Vagina (tissue), 2 donors: Measurements from ENCODE around the gene FCN1. TPM values are rescaled to one million over a fixed set of nuclear protein-coding genes. Genes with fewer than 3 reads are reported as not detected.

Experiments
- DNase-seq, 2 donors: peaks; one replicate each; pipeline ENCODE4 v3.0.0-alpha.2; 2017; ENCODE audit errors: extremely low spot score in 2 of 2
- H3K27ac ChIP-seq: fragments of 200-600 bp; sonication (generic); one replicate; pipeline ENCODE4 v1.5.1; 2019
- H3K27me3 ChIP-seq: fragments of 200-600 bp; sonication (generic); one replicate; pipeline ENCODE4 v1.5.1; 2019
- H3K36me3 ChIP-seq, 2 donors: fragments of 200-600 bp; sonication (generic); one replicate each; pipeline ENCODE4 v1.5.1; 2017 to 2019
- H3K4me1 ChIP-seq: fragments of 200-600 bp; sonication (generic); one replicate; pipeline ENCODE4 v1.5.1; 2019
- H3K4me3 ChIP-seq, 2 donors: fragments of 200-600 bp; sonication (generic); 1 replicate in 1 of 2; 2 replicates in 1 of 2; pipeline ENCODE4 v1.5.1; 2016 to 2019
- H3K9me3 ChIP-seq: fragments of 200-600 bp; sonication (generic); one replicate; pipeline ENCODE4 v1.5.1; 2019
- POLR2A ChIP-seq, 2 donors: fragments of 450-650 bp; IDR thresholded peaks; one replicate each; pipeline ENCODE4 v1.6.1; 2017; ENCODE audit warnings: antibody characterized with exemption in 2 of 2, mild to moderate bottlenecking in 2 of 2, moderate library complexity in 2 of 2
- POLR2AphosphoS5 ChIP-seq, 2 donors: sonication (generic); formaldehyde crosslinking; IDR thresholded peaks; one replicate each; pipeline ENCODE4 v1.9.0; 2017; ENCODE audit warnings: antibody characterized with exemption in 2 of 2, mild to moderate bottlenecking in 2 of 2, low read depth in 1 of 2; ENCODE audit not compliant: insufficient read depth in 1 of 2
- intact Hi-C: fragments of 100-400 bp; cut with DNase I; formaldehyde crosslinking; loops from one replicate; pipeline ENCODE4 v1.15.1; 2023
- total RNA-seq: library from RNA; depleted of rRNA; stranded (reverse); fragments of >200 nt; gene quantifications from one replicate; pipeline ENCODE4 v1.2.3, GENCODE V29; 2016
- TF ChIP-seq, protein P1 (sequence below), 3 experiments: fragments of 450-650 bp in 2 of 3; fragments of 200-600 bp in 1 of 3; sonication (generic) in 1 of 3; IDR thresholded peaks; one replicate each; pipeline ENCODE4 v1.5.1; 2017 to 2019; ENCODE audit warnings: antibody characterized with exemption in 3 of 3, mild to moderate bottlenecking in 2 of 3, moderate library complexity in 2 of 3

Gene FCN1
- total RNA-seq, 1 donor from 2014 or later, result 1.7 TPM

DNA sequence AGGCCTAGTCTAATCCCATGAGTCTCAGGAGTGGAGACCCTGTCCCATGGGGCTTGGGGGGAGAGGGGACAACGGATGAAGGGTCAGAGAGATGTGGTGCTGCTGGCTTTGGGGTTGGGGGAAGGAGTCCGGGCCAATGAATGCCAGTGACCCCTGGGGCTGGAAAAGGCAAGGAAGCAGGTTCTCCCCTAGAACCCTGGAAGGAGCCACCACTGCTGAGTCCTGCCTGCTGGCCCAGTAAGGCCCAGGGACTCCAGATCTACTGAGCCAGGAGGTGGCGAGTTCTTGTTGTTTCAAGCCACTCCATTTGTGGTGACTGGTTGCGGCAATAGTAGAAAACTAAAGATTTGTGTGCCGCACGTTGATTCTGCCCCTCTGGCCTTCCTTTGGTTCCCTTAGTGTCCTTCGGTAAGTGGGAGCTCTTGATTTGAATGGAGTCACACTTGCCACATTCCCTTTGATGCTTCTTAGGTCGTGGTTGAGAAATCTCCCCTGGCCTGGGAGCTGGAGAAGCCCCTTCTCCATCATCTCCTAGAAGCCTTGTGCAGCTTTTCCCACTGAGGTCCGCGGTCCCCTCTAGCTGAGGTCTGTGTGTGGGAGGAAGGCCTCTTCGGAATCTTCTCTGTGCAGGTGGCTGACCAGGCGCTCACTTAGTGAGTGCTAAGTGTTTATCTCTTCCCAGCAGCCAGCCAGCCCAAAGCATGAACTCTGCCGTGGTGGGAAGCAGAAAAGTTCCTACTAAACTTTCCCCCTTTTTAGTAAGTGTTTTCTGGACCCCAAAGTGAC, 9.0 kb downstream of the FCN1 start:
- no peaks in the 10 kb centered on the region for H3K27me3 ChIP-seq
- DNase-seq, result peak in 1 of 2 donors; percentile 61
- intact Hi-C loops, result no loop called here
- no peaks in the 10 kb centered on the region for H3K4me1 ChIP-seq
- H3K27ac ChIP-seq, result no peak overlapping the region
- no peaks in the 10 kb centered on the region for H3K9me3 ChIP-seq
- no peak overlapping the region for H3K4me3 ChIP-seq
- TF ChIP-seq, protein P1, sequence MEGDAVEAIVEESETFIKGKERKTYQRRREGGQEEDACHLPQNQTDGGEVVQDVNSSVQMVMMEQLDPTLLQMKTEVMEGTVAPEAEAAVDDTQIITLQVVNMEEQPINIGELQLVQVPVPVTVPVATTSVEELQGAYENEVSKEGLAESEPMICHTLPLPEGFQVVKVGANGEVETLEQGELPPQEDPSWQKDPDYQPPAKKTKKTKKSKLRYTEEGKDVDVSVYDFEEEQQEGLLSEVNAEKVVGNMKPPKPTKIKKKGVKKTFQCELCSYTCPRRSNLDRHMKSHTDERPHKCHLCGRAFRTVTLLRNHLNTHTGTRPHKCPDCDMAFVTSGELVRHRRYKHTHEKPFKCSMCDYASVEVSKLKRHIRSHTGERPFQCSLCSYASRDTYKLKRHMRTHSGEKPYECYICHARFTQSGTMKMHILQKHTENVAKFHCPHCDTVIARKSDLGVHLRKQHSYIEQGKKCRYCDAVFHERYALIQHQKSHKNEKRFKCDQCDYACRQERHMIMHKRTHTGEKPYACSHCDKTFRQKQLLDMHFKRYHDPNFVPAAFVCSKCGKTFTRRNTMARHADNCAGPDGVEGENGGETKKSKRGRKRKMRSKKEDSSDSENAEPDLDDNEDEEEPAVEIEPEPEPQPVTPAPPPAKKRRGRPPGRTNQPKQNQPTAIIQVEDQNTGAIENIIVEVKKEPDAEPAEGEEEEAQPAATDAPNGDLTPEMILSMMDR (IDR thresholded peaks at IDR 0.05), result no peak
- TF ChIP-seq POLR2AphosphoS5 (IDR thresholded peaks at IDR 0.05; ENCODE audit: insufficient read depth in 1 of 2, low read depth in 1 of 2) (no peak), POLR2A (IDR thresholded peaks at IDR 0.05) (no peak)
- H3K36me3 ChIP-seq, result no peaks in the 10 kb centered on the region

DNA sequence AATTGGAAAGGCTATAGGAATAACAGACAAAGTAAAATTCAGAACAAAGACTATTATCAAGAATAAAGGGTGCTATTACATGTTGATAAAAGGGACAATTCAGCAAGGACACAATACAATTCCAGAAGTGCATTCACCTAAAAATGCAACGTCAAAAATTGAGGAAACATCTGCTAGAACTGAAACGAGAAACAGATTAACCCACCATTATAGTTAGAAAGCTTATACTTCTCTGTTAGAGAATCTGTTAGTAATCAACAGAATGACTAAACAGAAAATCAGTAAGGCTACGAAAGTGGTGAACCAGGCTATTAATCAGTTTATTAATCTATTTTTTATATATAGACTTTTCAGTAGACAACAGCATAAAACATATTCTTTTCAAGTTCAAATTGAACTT, 14.8 kb downstream of the FCN1 start:
- H3K27me3 ChIP-seq, result no peaks in the 10 kb centered on the region
- DNase-seq, result no peak
- intact Hi-C loops, result no loop called here

DNA sequence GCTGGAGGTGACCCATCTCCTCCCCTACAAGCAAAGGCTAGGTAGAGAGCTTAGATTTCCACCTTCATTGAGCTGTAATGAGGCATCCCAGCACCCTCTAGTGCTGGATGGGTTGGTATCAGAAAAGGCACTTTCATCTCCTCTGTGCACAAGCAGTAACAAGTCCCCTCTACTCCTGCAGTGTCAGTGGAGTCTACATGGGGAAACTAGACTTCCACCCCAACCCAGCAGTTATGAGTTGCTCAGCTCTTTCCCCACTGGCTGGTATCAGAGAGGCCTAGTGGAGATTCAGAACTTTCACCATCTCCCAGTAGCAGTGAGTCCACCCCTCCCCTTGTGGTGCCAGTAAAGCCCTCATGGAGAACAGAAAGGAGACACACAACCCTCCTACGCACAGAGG, 17.9 kb downstream of the FCN1 start:
- Histone ChIP-seq H3K27me3 (no peaks in the 10 kb centered on the region), H3K4me1 (peaks cover 23% of the 10 kb centered on the region), H3K4me3 (no peak overlapping the region), H3K36me3 (no peaks in the 10 kb centered on the region), H3K27ac (no peak overlapping the region), H3K9me3 (no peaks in the 10 kb centered on the region)
- intact Hi-C loops, result no loop called here
- DNase-seq, result peak in 1 of 2 donors; percentile 60
- TF ChIP-seq, protein P1 (IDR thresholded peaks at IDR 0.05), result no peak
- no peak for TF ChIP-seq POLR2A (IDR thresholded peaks at IDR 0.05)
- TF ChIP-seq POLR2AphosphoS5 (IDR thresholded peaks at IDR 0.05; ENCODE audit: insufficient read depth in 1 of 2, low read depth in 1 of 2), result no peak

More for the DNA sequence above, 14.8 kb downstream of the FCN1 start:
- no peaks in the 10 kb centered on the region for H3K9me3 ChIP-seq
- H3K4me3 ChIP-seq, result no peak overlapping the region
- no peak overlapping the region for H3K27ac ChIP-seq
- H3K4me1 ChIP-seq, result no peaks in the 10 kb centered on the region
- TF ChIP-seq POLR2AphosphoS5 (IDR thresholded peaks at IDR 0.05; ENCODE audit: insufficient read depth in 1 of 2, low read depth in 1 of 2) (no peak), POLR2A (IDR thresholded peaks at IDR 0.05) (no peak)
- TF ChIP-seq, protein P1 (IDR thresholded peaks at IDR 0.05), result no peak
- H3K36me3 ChIP-seq, result no peaks in the 10 kb centered on the region

DNA sequence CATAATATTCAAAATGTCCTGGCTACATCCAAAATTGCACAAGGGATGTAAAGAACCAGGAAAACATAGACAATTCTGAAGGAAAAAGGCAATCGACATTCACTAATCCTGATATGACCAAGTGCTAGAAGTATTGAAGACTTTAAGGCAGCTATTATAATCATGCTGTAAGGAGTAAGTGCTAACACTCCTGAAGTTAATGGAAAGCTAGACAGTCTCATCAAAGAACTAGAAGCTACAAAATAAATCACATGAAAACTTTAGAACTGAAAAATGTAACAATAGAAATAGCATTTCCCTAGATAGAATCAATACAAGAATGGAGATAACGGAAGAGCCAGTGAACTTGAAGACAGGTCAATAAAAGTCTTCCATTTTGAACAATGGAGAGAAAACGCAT, 18.5 kb downstream of the FCN1 start:
- Histone ChIP-seq H3K27me3 (no peaks in the 10 kb centered on the region), H3K4me1 (peaks cover 23% of the 10 kb centered on the region), H3K36me3 (no peaks in the 10 kb centered on the region), H3K27ac (no peak overlapping the region), H3K9me3 (no peaks in the 10 kb centered on the region), H3K4me3 (no peak overlapping the region)
- no peak for DNase-seq
- TF ChIP-seq POLR2AphosphoS5 (IDR thresholded peaks at IDR 0.05; ENCODE audit: insufficient read depth in 1 of 2, low read depth in 1 of 2), result no peak
- TF ChIP-seq, protein P1 (IDR thresholded peaks at IDR 0.05), result no peak
- TF ChIP-seq POLR2A (IDR thresholded peaks at IDR 0.05), result no peak
- intact Hi-C loops, result no loop called here

DNA sequence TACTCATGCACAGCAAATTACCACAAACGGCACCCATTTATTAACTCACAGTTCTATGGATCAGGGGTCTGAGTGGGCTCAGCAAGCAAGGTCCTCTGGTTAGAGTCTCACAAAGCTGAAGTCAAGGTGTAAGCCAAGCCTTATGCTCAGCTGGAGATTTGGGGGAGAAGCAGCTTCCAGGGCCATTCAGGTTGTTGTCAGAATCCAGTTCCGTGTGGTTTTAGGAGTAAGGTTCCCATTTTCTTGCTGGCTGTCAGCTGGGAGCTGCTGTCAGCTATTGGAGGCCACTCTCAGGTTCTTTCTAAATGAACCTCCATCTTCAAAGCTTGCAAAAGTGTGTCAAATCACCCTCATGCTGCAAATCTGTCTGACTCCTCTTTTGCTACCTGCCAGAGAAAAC, 19.4 kb downstream of the FCN1 start:
- no peak for TF ChIP-seq POLR2A (IDR thresholded peaks at IDR 0.05)
- TF ChIP-seq POLR2AphosphoS5 (IDR thresholded peaks at IDR 0.05; ENCODE audit: insufficient read depth in 1 of 2, low read depth in 1 of 2), result no peak
- TF ChIP-seq, protein P1 (IDR thresholded peaks at IDR 0.05), result no peak
- H3K27me3 ChIP-seq, result no peaks in the 10 kb centered on the region
- H3K4me3 ChIP-seq, result no peak overlapping the region
- DNase-seq, result peak in 1 of 2 donors; percentile 40
- H3K4me1 ChIP-seq, result peaks cover 23% of the 10 kb centered on the region
- H3K36me3 ChIP-seq, result no peaks in the 10 kb centered on the region
- intact Hi-C loops, result no loop called here
- H3K9me3 ChIP-seq, result no peaks in the 10 kb centered on the region
- no peak overlapping the region for H3K27ac ChIP-seq
